ENCODE results near the gene ZNF316.

- TF ChIP-seq CTCF (IDR thresholded peaks at IDR 0.05 in 8 of 11, conservative IDR thresholded peaks at IDR 0.05 in 3 of 11) (no peak), POLR2AphosphoS5 (IDR thresholded peaks at IDR 0.05) (no peak)
These were observed 54.0 kb downstream of the ZNF316 start for GRCh38 chr7:6691103-6691502.

All from spleen (tissue), 7 donors.